GM12874 (cell line): ENCODE results near the gene TRPM1.

Source experiments
- CTCF ChIP-seq: IDR thresholded peaks from 2 replicates; pipeline ENCODE4 v1.5.1; 2011; ENCODE audit warnings: low read depth, mild to moderate bottlenecking, control low read depth, low read length, moderate library complexity; ENCODE audit not compliant: insufficient read depth

The TRPM1 gene

GRCh38 chr15:31013863-31014607 is 87.5 kb downstream of the TRPM1 start:
- no peak for TF ChIP-seq CTCF

GRCh38 chr15:31012455-31012854 is 89.1 kb downstream of the TRPM1 start:
- no peak for TF ChIP-seq CTCF

GRCh38 chr15:31010036-31010435 is 91.5 kb downstream of the TRPM1 start:
- no peak for TF ChIP-seq CTCF

- TF ChIP-seq CTCF = no peak
Measured at GRCh38 chr15:31005660-31006059, 95.9 kb downstream of the TRPM1 start.

- TF ChIP-seq CTCF = no peak
Measured at GRCh38 chr15:31004220-31004733, 97.2 kb downstream of the TRPM1 start.

GRCh38 chr15:31001702-31002101 is 99.8 kb downstream of the TRPM1 start:
- TF ChIP-seq CTCF = no peak

- no peak for TF ChIP-seq CTCF
Measured at GRCh38 chr15:30999729-31000128, 101.8 kb downstream of the TRPM1 start.
